ENCODE results near the gene CCDC192.

CCDC192 gene

DNA sequence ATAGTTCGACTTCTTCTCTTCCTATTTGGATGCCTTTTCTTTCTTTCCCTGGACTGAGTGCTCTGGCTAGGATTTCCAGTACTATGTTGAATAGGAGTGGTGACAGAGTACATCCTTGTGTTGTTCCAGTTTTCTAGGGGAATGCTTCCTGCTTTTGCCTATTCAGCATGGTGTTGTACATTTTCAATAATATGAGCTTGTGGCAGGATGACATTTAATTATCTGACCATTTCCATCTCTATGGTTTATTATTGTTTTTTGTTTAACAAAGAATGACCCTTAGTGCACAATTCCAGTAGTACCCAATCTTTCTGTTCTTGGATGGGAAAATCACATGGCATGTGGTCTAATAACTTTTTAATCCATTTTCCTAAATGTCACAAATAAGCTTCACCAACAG, 244.8 kb downstream of the CCDC192 start:
- H3K4me3 ChIP-seq (ENCODE audit: low read depth, low read length): no peak overlapping the region
- no peaks in the 10 kb centered on the region for H3K9me3 ChIP-seq (ENCODE audit: severe bottlenecking)
- TF ChIP-seq, protein P1, sequence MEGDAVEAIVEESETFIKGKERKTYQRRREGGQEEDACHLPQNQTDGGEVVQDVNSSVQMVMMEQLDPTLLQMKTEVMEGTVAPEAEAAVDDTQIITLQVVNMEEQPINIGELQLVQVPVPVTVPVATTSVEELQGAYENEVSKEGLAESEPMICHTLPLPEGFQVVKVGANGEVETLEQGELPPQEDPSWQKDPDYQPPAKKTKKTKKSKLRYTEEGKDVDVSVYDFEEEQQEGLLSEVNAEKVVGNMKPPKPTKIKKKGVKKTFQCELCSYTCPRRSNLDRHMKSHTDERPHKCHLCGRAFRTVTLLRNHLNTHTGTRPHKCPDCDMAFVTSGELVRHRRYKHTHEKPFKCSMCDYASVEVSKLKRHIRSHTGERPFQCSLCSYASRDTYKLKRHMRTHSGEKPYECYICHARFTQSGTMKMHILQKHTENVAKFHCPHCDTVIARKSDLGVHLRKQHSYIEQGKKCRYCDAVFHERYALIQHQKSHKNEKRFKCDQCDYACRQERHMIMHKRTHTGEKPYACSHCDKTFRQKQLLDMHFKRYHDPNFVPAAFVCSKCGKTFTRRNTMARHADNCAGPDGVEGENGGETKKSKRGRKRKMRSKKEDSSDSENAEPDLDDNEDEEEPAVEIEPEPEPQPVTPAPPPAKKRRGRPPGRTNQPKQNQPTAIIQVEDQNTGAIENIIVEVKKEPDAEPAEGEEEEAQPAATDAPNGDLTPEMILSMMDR (IDR thresholded peaks at IDR 0.05; ENCODE audit: low read depth, low read length): no peak
- no peak for DNase-seq
- no peak overlapping the region for H3K27ac ChIP-seq
- no peaks in the 10 kb centered on the region for H3K27me3 ChIP-seq (ENCODE audit: insufficient read depth, low read depth, severe bottlenecking)
- no peaks in the 10 kb centered on the region for H3K36me3 ChIP-seq

DNA sequence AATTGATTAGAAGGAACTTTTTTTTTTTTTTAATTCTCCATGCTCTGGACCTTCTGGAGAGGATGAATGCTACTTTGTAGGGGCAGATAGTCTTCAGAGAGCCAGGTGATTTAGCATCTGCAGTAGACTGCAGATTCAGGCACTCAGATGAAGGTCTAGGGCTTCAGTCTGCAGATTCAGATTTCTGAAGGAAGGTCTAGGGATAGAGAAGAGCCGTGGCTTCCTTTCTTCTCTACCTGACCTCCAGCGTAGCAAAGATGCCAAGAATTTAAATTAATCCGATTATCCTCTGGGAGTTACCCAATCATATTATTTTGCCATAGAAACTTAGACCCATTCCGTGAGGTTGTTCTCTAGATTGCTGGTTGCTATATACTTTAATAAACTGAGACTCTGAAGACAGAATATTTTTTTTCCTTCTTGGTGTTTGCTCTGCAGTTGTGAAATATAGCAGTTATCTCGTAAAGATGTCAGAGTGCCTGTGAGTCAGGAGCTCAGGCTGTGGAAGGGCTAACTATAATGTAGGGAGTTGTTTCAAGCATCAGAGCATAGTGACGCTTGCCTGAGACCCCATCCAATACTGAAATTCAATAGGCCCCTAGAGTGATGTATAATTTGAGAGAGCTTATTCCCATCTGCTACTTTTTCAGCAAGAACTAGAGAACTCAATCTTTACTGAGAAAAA, 247.7 kb downstream of the CCDC192 start:
- TF ChIP-seq, protein P1 (IDR thresholded peaks at IDR 0.05; ENCODE audit: low read depth, low read length): no peak
- DNase-seq: no peak
- Histone ChIP-seq H3K27ac (no peak overlapping the region), H3K36me3 (no peaks in the 10 kb centered on the region), H3K4me3 (ENCODE audit: low read depth, low read length) (no peak overlapping the region), H3K27me3 (ENCODE audit: insufficient read depth, low read depth, severe bottlenecking) (no peaks in the 10 kb centered on the region), H3K9me3 (ENCODE audit: severe bottlenecking) (no peaks in the 10 kb centered on the region)

DNA sequence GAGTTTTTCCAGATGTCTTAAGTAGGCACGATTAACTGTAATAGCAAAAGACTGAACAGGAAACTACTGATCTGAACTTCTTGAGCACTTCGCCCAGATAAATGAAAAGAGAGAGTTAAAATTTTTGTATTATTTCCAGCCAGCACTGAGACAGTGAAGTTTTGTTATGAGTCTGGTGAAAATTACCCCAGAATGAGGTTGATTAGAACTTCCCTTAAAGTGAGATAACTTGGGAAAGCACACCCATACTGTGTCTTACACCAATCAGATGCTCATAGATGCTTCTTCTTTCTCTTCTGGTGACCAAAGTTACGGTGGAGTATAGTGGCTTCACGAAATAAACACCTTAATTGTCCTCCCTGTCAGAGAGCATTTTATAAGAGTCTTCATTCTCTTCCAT, 248.6 kb downstream of the CCDC192 start:
- no peak overlapping the region for H3K4me3 ChIP-seq (ENCODE audit: low read depth, low read length)
- no peaks in the 10 kb centered on the region for H3K36me3 ChIP-seq
- DNase-seq: no peak
- no peaks in the 10 kb centered on the region for H3K27me3 ChIP-seq (ENCODE audit: insufficient read depth, low read depth, severe bottlenecking)
- H3K27ac ChIP-seq: no peak overlapping the region
- TF ChIP-seq, protein P1 (IDR thresholded peaks at IDR 0.05; ENCODE audit: low read depth, low read length): no peak
- no peaks in the 10 kb centered on the region for H3K9me3 ChIP-seq (ENCODE audit: severe bottlenecking)

DNA sequence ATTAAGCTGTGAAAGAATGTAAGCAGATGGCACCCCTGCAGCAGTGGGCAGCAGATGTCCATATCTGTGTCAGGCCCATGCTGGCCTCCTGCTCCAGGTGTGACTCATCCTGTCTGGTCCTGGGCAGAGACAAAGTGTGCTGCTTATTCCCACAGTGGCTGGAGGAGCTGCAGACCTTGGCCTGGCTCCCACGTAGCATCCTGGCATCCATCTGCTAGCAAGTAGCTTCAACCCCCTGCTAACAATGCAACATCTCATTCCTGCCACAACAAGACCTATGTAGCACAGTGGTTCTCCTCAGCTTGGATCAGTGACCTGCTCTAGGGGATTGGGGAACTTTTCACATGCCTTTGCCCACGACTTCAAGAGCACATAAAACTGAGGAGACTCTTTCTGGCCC, 254.0 kb downstream of the CCDC192 start:
- Histone ChIP-seq H3K4me3 (ENCODE audit: low read depth, low read length) (no peak overlapping the region), H3K27me3 (ENCODE audit: insufficient read depth, low read depth, severe bottlenecking) (no peaks in the 10 kb centered on the region), H3K27ac (no peak overlapping the region), H3K9me3 (ENCODE audit: severe bottlenecking) (no peaks in the 10 kb centered on the region), H3K36me3 (no peaks in the 10 kb centered on the region)
- TF ChIP-seq, protein P1 (IDR thresholded peaks at IDR 0.05; ENCODE audit: low read depth, low read length): no peak
- peak; percentile 75 for DNase-seq

GRCh38 chr5:127957701-127958239, 254.6 kb downstream of the CCDC192 start:
- Histone ChIP-seq H3K27me3 (ENCODE audit: insufficient read depth, low read depth, severe bottlenecking) (no peaks in the 10 kb centered on the region), H3K9me3 (ENCODE audit: severe bottlenecking) (no peaks in the 10 kb centered on the region), H3K4me3 (ENCODE audit: low read depth, low read length) (no peak overlapping the region), H3K36me3 (no peaks in the 10 kb centered on the region), H3K27ac (no peak overlapping the region; the same call in 1 of the 2 replicates)
- TF ChIP-seq, protein P1 (IDR thresholded peaks at IDR 0.05; ENCODE audit: low read depth, low read length): no peak
- DNase-seq: no peak

All from WERI-Rb-1 (cell line).